IMR-90 (cell line): ENCODE results near the gene DNM2. TPM values are rescaled to one million over a fixed set of nuclear protein-coding genes. Genes with fewer than 3 reads are reported as not detected.
A peak's percentile ranks its signal among the peaks of the same experiment; 100 is the strongest.

ENCODE experiments used
- ATAC-seq: fragments of 200-7000 bp; cut with Tn5 transposase; 2 replicates; pipeline ENCODE4 v1.9.1; 2020; ENCODE audit warnings: low read depth, mild to moderate bottlenecking, moderate library complexity
- BruUV-seq: library from RNA; stranded (reverse); fragments of 400-500 nt; replicated peaks from 2 replicates; lab custom pipeline; 2021; lab: Mats Ljungman, UMichigan
- CTCF ChIA-PET: fragments of 300-600 bp; formaldehyde crosslinking; extraction: SDS; loops from one replicate; lab custom pipeline; 2021; ENCODE audit warnings: antibody characterized with exemption; lab: Yijun Ruan, JAX
- POLR2A ChIA-PET: fragments of 300-600 bp; sonication (Branson Sonifier 250); formaldehyde crosslinking; loops from one replicate; lab custom pipeline; 2022; ENCODE audit warnings: antibody characterized with exemption; ENCODE audit not compliant: unreplicated experiment; lab: Charles Lee
- DNase-seq: peaks from one replicate; pipeline ENCODE4 v3.0.0; 2013
- H2AFZ ChIP-seq: replicated peaks from 2 replicates; pipeline ENCODE3; 2013; ENCODE audit warnings: low read length, mild to moderate bottlenecking; ENCODE audit not compliant: poor library complexity
- H2AK5ac ChIP-seq: 2 replicates; pipeline ENCODE4 v1.6.1; 2013; ENCODE audit warnings: low read depth, low read length, inconsistent platforms
- H2AK9ac ChIP-seq: replicated peaks from 2 replicates; pipeline ENCODE3; 2013; ENCODE audit warnings: mild to moderate bottlenecking, low read depth, low read length, moderate library complexity; ENCODE audit not compliant: poor library complexity
- H2BK120ac ChIP-seq: 2 replicates; pipeline ENCODE4 v1.6.1; 2013; ENCODE audit warnings: low read depth, low read length, inconsistent platforms
- H2BK15ac ChIP-seq: 3 replicates; pipeline ENCODE4 v1.6.1; 2013; ENCODE audit warnings: low read depth, low read length, inconsistent platforms
- H2BK20ac ChIP-seq: 2 replicates; pipeline ENCODE4 v1.6.1; 2013; ENCODE audit warnings: low read depth, mild to moderate bottlenecking, inconsistent platforms, low read length, moderate library complexity
- H2BK5ac ChIP-seq: 2 replicates; pipeline ENCODE4 v1.6.1; 2013; ENCODE audit warnings: mild to moderate bottlenecking, low read depth, low read length, inconsistent platforms; ENCODE audit not compliant: poor library complexity, severe bottlenecking
- H3K14ac ChIP-seq: replicated peaks from 2 replicates; pipeline ENCODE4 v1.6.1; 2013; ENCODE audit warnings: low read depth, low read length, inconsistent platforms
- H3K18ac ChIP-seq: 2 replicates; pipeline ENCODE4 v1.6.1; 2013; ENCODE audit warnings: low read depth, low read length, control low read depth
- H3K23ac ChIP-seq: 2 replicates; pipeline ENCODE4 v1.6.1; 2013; ENCODE audit warnings: low read depth, low read length, inconsistent platforms
- H3K27ac ChIP-seq: 2 replicates; pipeline ENCODE4 v1.5.1; 2013; ENCODE audit warnings: mild to moderate bottlenecking, control low read depth, low read length; ENCODE audit not compliant: insufficient read depth
- H3K27me3 ChIP-seq: 2 replicates; pipeline ENCODE4 v1.6.1; 2013; ENCODE audit warnings: low read length; ENCODE audit not compliant: control insufficient read depth, insufficient read depth
- H3K36me3 ChIP-seq: 2 replicates; pipeline ENCODE4 v1.6.1; 2013; ENCODE audit warnings: low read length, mixed read lengths; ENCODE audit not compliant: control insufficient read depth, insufficient read depth
- H3K4ac ChIP-seq: 2 replicates; pipeline ENCODE4 v1.6.1; 2013; ENCODE audit warnings: low read depth, low read length, inconsistent platforms
- H3K4me1 ChIP-seq: 2 replicates; pipeline ENCODE4 v1.6.1; 2013; ENCODE audit warnings: low read length, mixed read lengths; ENCODE audit not compliant: control insufficient read depth, insufficient read depth
- H3K4me2 ChIP-seq: 2 replicates; pipeline ENCODE4 v1.6.1; 2013; ENCODE audit warnings: low read depth, mild to moderate bottlenecking, control low read depth, low read length, moderate library complexity
- H3K4me3 ChIP-seq: 2 replicates; pipeline ENCODE4 v1.5.1; 2013; ENCODE audit warnings: low read depth, mild to moderate bottlenecking, control low read depth, low read length, moderate library complexity; ENCODE audit not compliant: insufficient read depth
- H3K56ac ChIP-seq: 2 replicates; pipeline ENCODE4 v1.6.1; 2013; ENCODE audit warnings: low read length, inconsistent platforms; ENCODE audit not compliant: insufficient read depth; ENCODE audit errors: extremely low read depth
- H3K79me1 ChIP-seq, 2 experiments: 2 replicates each; pipeline ENCODE4 v1.6.1; 2013; ENCODE audit warnings: low read length in 2 of 2, inconsistent platforms in 1 of 2, low read depth in 1 of 2
- H3K9ac ChIP-seq: 2 replicates; pipeline ENCODE4 v1.6.1; 2013; ENCODE audit warnings: low read depth, low read length, control low read depth
- H3K9me1 ChIP-seq: 2 replicates; pipeline ENCODE4 v1.6.1; 2013; ENCODE audit warnings: low read length, inconsistent platforms; ENCODE audit not compliant: insufficient read depth
- H3K9me3 ChIP-seq: 2 replicates; pipeline ENCODE4 v1.6.1; 2013; ENCODE audit warnings: low read length; ENCODE audit not compliant: control insufficient read depth, insufficient read depth
- H4K20me1 ChIP-seq: 2 replicates; pipeline ENCODE4 v1.6.1; 2013; ENCODE audit warnings: low read length, inconsistent platforms; ENCODE audit not compliant: insufficient read depth
- H4K5ac ChIP-seq: 2 replicates; pipeline ENCODE4 v1.6.1; 2013; ENCODE audit warnings: mild to moderate bottlenecking, low read depth, low read length, control low read depth
- H4K8ac ChIP-seq, 2 experiments: 2 replicates each; pipeline ENCODE4 v1.6.1; 2013; ENCODE audit warnings: low read depth in 2 of 2, low read length in 2 of 2, control low read depth in 1 of 2, inconsistent platforms in 1 of 2
- H4K91ac ChIP-seq: 2 replicates; pipeline ENCODE4 v1.6.1; 2013; ENCODE audit warnings: low read depth, low read length, inconsistent platforms; ENCODE audit not compliant: insufficient read depth
- BHLHE40 ChIP-seq: fragments of 150-350 bp; IDR thresholded peaks from 2 replicates; pipeline ENCODE4 v1.6.1; 2016; ENCODE audit warnings: mild to moderate bottlenecking, low read depth, low read length
- CEBPB ChIP-seq: IDR thresholded peaks from 2 replicates; pipeline ENCODE4 v1.6.1; 2012; ENCODE audit warnings: low read depth, low read length, improper control_type of control experiment
- CHD1 ChIP-seq: IDR thresholded peaks from 2 replicates; pipeline ENCODE4 v1.6.1; 2012; ENCODE audit warnings: low read depth, low read length, improper control_type of control experiment
- CTCF ChIP-seq: conservative IDR thresholded peaks from 2 replicates; pipeline ENCODE4 v1.5.1; 2012; ENCODE audit warnings: mild to moderate bottlenecking, low read depth, low read length, improper control_type of control experiment
- ELK1 ChIP-seq: fragments of 150-350 bp; IDR thresholded peaks from 2 replicates; pipeline ENCODE4 v1.6.1; 2016; ENCODE audit warnings: low read depth, mild to moderate bottlenecking, low read length, moderate library complexity, borderline replicate concordance
- FOS ChIP-seq: fragments of 150-350 bp; IDR thresholded peaks from 2 replicates; pipeline ENCODE4 v1.6.1; 2016; ENCODE audit warnings: low read depth, low read length
- MAFK ChIP-seq: IDR thresholded peaks from 2 replicates; pipeline ENCODE4 v1.6.1; 2012; ENCODE audit warnings: low read depth, low read length, improper control_type of control experiment
- MAZ ChIP-seq: IDR thresholded peaks from 2 replicates; pipeline ENCODE4 v1.6.1; 2012; ENCODE audit warnings: low read depth, mild to moderate bottlenecking, low read length, improper control_type of control experiment, moderate library complexity, borderline replicate concordance
- MXI1 ChIP-seq: IDR thresholded peaks from 2 replicates; pipeline ENCODE4 v1.6.1; 2012; ENCODE audit warnings: low read depth, mild to moderate bottlenecking, low read length, moderate library complexity, borderline replicate concordance
- NFE2L2 ChIP-seq: fragments of 150-350 bp; IDR thresholded peaks from 2 replicates; pipeline ENCODE4 v1.6.1; 2016; ENCODE audit warnings: low read depth, mild to moderate bottlenecking, low read length
- POLR2A ChIP-seq: IDR thresholded peaks from 2 replicates; pipeline ENCODE4 v1.6.1; 2012; ENCODE audit warnings: mild to moderate bottlenecking, low read depth, low read length
- RCOR1 ChIP-seq: IDR thresholded peaks from 2 replicates; pipeline ENCODE4 v1.6.1; 2012; ENCODE audit warnings: mild to moderate bottlenecking, low read length, improper control_type of control experiment; ENCODE audit not compliant: insufficient replicate concordance
- RFX5 ChIP-seq: IDR thresholded peaks from 2 replicates; pipeline ENCODE4 v1.8.0; 2012; ENCODE audit warnings: low read depth, mild to moderate bottlenecking, low read length, moderate library complexity
- SMC3 ChIP-seq: fragments of 150-350 bp; IDR thresholded peaks from 2 replicates; pipeline ENCODE4 v1.6.1; 2016; ENCODE audit warnings: low read depth, mild to moderate bottlenecking, antibody characterized with exemption, low read length, moderate library complexity
- USF2 ChIP-seq: fragments of 150-350 bp; IDR thresholded peaks from 2 replicates; pipeline ENCODE4 v1.6.1; 2017; ENCODE audit warnings: mild to moderate bottlenecking, antibody characterized with exemption, low read length, low read depth
- WGBS, 2 experiments: methylation state at CpG; one replicate each; pipeline versions ENCODE4 v1.1.5 to v1.1.7; 2013; ENCODE audit warnings: missing lambda C conversion rate in 2 of 2; ENCODE audit not compliant: insufficient read length in 1 of 2; ENCODE audit errors: extremely low coverage in 2 of 2; 5-methylcytosine and 5-hydroxymethylcytosine counted together
- dilution Hi-C: fragments of 300-500 bp; cut with HindIII; formaldehyde crosslinking; loops from one replicate; pipeline ENCODE4 v1.14.3; 2018; ENCODE audit warnings: low sequenced_read_pairs; ENCODE audit not compliant: unreplicated experiment
- in situ Hi-C: fragments of 300-500 bp; cut with MboI; formaldehyde crosslinking; loops from 3 replicates; pipeline ENCODE4 v1.14.3; 2019; ENCODE audit warnings: low sequenced_read_pairs, inconsistent platforms, mixed read lengths
- intact Hi-C: fragments of 100-400 bp; cut with micrococcal nuclease; formaldehyde crosslinking; loops from 2 replicates; pipeline ENCODE4 v1.10.0; 2022
- polyA plus RNA-seq, 3 experiments: library from polyadenylated mRNA; depleted of rRNA; stranded (reverse); fragments of >200 nt; gene quantifications; 2 replicates each; pipeline ENCODE4 v1.2.3, GENCODE V29; 2012; ENCODE audit warnings: low replicate concordance in 1 of 3
- total RNA-seq: library from RNA; depleted of rRNA; stranded (reverse); fragments of >200 nt; gene quantifications from 2 replicates; pipeline ENCODE4 v1.2.3, GENCODE V29; 2012

The DNM2 gene
- total and polyA plus RNA-seq, 2 of the 4 experiments (the other 2 are of a cell fraction): 55.6 to 74.2 TPM

- H3K56ac ChIP-seq: no peak overlapping the region
- in situ Hi-C loops (no loop called here), dilution Hi-C loops (no loop called here), intact Hi-C loops (loop anchor here (10.0 kb wide), 1 partner anchor 287 kb away; the partner anchor contains the start of gene CDC37)
- H2BK120ac ChIP-seq: no peak overlapping the region
- H2BK15ac ChIP-seq: no peak overlapping the region
- H3K4me1 ChIP-seq: no peaks in the 10 kb centered on the region
- H3K9me1 ChIP-seq: peaks cover 23% of the 10 kb centered on the region
- no peaks in the 10 kb centered on the region for H3K9me3 ChIP-seq
- no peak overlapping the region for H2BK20ac ChIP-seq
- peaks cover 60% of the 10 kb centered on the region for H3K36me3 ChIP-seq
- no peak overlapping the region for H3K18ac ChIP-seq
- peaks cover 87% of the 10 kb centered on the region for H4K20me1 ChIP-seq
- no peak overlapping the region for H4K5ac ChIP-seq
- H3K4ac ChIP-seq: no peak overlapping the region
- ChIA-PET POLR2A (no interaction called here), CTCF (interaction anchor here (0.6 kb wide), 1 partner anchor 8 kb away, joined by 3 read pairs; no protein-coding TSS in a partner anchor)
- H2AK9ac ChIP-seq: peak overlapping the region; percentile 26
- no peak overlapping the region for H4K8ac ChIP-seq
- 96% methylated on average over 18 of the region's 23 CpGs; no CpG with 5 or more reads in 1 of the 2 experiments for WGBS, 2 experiments
- no TSS peak for BruUV-seq
- no peak overlapping the region for H4K91ac ChIP-seq
- no peak overlapping the region for H3K14ac ChIP-seq
- no peak overlapping the region for H3K9ac ChIP-seq
- H3K27ac ChIP-seq: no peak overlapping the region
- no peak overlapping the region for H3K4me2 ChIP-seq
- no peak for DNase-seq
- H2AFZ ChIP-seq: peak overlapping the region; percentile 33
- no peak for ATAC-seq
- H2AK5ac ChIP-seq: no peak overlapping the region
- no peak overlapping the region for H3K23ac ChIP-seq
- no peak overlapping the region for H2BK5ac ChIP-seq
- no peaks in the 10 kb centered on the region for H3K27me3 ChIP-seq
- H3K4me3 ChIP-seq: no peak overlapping the region
- H3K79me1 ChIP-seq: peaks cover 13 to 52% of the 10 kb centered on the region in 2 experiments
- TF ChIP-seq CEBPB: no peak
- no peak for TF ChIP-seq BHLHE40
- TF ChIP-seq MAFK: no peak
- no peak for TF ChIP-seq ELK1
- no peak for TF ChIP-seq POLR2A
- no peak for TF ChIP-seq CTCF
- no peak for TF ChIP-seq FOS
- TF ChIP-seq NFE2L2: no peak
- no peak for TF ChIP-seq MAZ
- no peak for TF ChIP-seq SMC3
- TF ChIP-seq USF2: no peak
- no peak for TF ChIP-seq RFX5
- no peak for TF ChIP-seq RCOR1
- TF ChIP-seq MXI1: no peak
- no peak for TF ChIP-seq CHD1
These were observed 26.5 kb upstream of the DNM2 start for GRCh38 chr19:10691178-10691881.
